HG03439 (cell line): ENCODE data around the gene MRPS6.

Experiments used
- ATAC-seq: cut with Tn5 transposase; IDR thresholded peaks from one replicate; pipeline ENCODE4 v1.9.1; 2021; ENCODE audit warnings: mild to moderate bottlenecking, moderate library complexity; ENCODE audit not compliant: unreplicated experiment

The MRPS6 gene

GRCh38 chr21:34094949-34095348, 21.6 kb downstream of the MRPS6 start:
- no peak for ATAC-seq

- no peak for ATAC-seq
These were observed 24.1 kb downstream of the MRPS6 start for GRCh38 chr21:34097442-34097841.

- no peak for ATAC-seq
These were observed 27.0 kb downstream of the MRPS6 start for GRCh38 chr21:34100337-34100736.

- ATAC-seq, result no peak
These were observed 27.4 kb downstream of the MRPS6 start for GRCh38 chr21:34100790-34101189.

- ATAC-seq, result no peak
These were observed 32.7 kb downstream of the MRPS6 start for GRCh38 chr21:34105947-34106541.

GRCh38 chr21:34107606-34108005, 34.2 kb downstream of the MRPS6 start:
- no peak for ATAC-seq

GRCh38 chr21:34109075-34109474, 35.7 kb downstream of the MRPS6 start:
- no peak for ATAC-seq

GRCh38 chr21:34110594-34111202, 37.3 kb downstream of the MRPS6 start:
- no peak for ATAC-seq

- ATAC-seq, result no peak
These were observed 39.1 kb downstream of the MRPS6 start for GRCh38 chr21:34112316-34113033.

GRCh38 chr21:34113842-34114241, 40.5 kb downstream of the MRPS6 start:
- no peak for ATAC-seq

- ATAC-seq, result no peak
These were observed 41.8 kb downstream of the MRPS6 start for GRCh38 chr21:34115160-34115559.

GRCh38 chr21:34116569-34116968, 43.2 kb downstream of the MRPS6 start:
- no peak for ATAC-seq

- no peak for ATAC-seq
These were observed 47.5 kb downstream of the MRPS6 start for GRCh38 chr21:34120867-34121266.

GRCh38 chr21:34122047-34122446, 48.7 kb downstream of the MRPS6 start:
- ATAC-seq, result no peak

- no peak for ATAC-seq
These were observed 50.2 kb downstream of the MRPS6 start for GRCh38 chr21:34123609-34124008.

GRCh38 chr21:34126269-34126668, 52.9 kb downstream of the MRPS6 start:
- ATAC-seq, result no peak

GRCh38 chr21:34126691-34127090, 53.3 kb downstream of the MRPS6 start:
- ATAC-seq, result no peak

- no peak for ATAC-seq
These were observed 54.7 kb downstream of the MRPS6 start for GRCh38 chr21:34128124-34128523.

- no peak for ATAC-seq
These were observed 55.3 kb downstream of the MRPS6 start for GRCh38 chr21:34128674-34129038.

GRCh38 chr21:34129039-34129891, 55.9 kb downstream of the MRPS6 start:
- ATAC-seq, result no peak

GRCh38 chr21:34129901-34130715, 56.7 kb downstream of the MRPS6 start:
- no peak for ATAC-seq
